Measurements from ENCODE around the gene PANK3.
"Not testable (repeated sequence)": the region's sequence is repeated elsewhere in the genome, so short reads cannot be mapped to it uniquely, and the experiment has no call there.

PANK3 gene

DNA sequence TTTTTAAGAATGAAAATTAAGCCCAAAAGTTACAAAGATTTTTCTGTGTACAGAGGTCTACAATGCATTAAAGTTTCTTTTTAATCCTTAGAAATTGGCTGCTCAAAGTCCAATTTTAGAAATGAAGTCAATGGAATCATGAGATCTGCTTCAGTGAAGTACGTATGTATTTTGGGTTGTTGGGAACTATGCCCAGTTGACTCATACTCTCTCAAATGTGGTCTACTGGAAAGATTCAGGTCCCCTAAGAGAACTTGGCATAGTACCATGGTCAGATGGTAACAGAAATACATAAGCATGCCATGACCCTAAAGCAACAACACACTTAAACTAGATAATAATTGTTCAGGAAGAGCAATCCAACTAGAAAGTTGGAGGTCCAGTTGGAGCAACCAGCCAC, 27.0 kb downstream of the PANK3 start:
- DNase-seq (ENCODE audit: low read depth) = no peak

DNA sequence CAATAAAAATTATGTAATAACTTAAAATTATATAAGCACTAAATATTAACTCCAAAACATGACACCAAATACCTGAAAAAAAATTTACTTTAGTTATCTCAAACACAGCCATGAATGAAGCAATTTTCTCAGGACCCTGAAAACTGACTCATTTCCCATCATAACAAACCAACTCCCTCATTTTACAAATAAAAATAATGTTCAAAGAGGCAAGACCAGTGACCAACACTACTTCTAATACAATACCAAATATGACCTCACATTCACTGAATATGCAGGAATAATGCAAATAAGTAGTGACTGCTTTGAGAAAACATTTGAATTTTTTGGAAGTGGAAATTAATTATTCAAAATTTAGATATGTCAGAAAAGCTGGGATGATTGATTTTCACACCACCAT, 28.5 kb downstream of the PANK3 start:
- no peak for DNase-seq (ENCODE audit: low read depth)

DNA sequence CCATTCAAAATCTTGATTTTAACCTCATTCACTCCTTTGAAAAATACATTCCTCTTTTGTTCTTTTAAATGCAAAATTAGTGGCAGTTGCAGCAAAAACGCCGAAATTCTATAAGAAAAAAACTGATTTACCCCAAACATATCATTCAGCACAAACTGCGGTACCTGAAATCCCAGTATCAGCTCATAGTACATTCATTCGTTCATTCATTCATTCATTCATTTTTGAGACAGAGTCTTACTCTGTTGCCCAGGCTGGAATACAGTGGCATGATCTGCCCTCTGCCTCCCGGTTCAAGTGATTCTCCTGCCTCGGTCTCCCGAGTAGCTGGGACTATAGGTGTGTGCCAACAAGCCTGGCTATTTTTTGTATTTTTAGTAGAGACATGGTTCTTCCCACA, 29.6 kb downstream of the PANK3 start:
- DNase-seq (ENCODE audit: low read depth) = no peak

DNA sequence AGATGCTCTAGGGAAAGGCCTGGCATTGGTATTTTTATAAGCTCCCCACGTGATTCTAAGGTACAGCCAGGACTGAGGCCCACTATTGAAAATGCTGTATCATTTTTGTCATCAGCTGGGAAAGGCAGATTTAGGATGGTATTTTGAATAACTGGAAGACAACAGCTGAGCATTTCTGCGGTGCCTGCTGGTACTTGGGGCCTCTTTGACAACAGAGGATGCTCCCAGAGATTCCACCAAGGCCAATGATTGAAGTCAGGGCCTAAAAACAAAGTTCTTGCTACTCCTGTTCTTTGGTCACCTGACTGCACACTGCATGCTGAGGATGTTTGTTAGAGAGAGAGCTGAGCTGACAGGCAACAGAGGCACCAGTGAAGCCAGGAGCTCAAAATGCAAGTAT, 42.0 kb downstream of the PANK3 start:
- DNase-seq (ENCODE audit: low read depth) = no peak

- DNase-seq (ENCODE audit: low read depth) = not testable (repeated sequence)
Measured at GRCh38 chr5:168534351-168534750, 44.8 kb downstream of the PANK3 start.

DNA sequence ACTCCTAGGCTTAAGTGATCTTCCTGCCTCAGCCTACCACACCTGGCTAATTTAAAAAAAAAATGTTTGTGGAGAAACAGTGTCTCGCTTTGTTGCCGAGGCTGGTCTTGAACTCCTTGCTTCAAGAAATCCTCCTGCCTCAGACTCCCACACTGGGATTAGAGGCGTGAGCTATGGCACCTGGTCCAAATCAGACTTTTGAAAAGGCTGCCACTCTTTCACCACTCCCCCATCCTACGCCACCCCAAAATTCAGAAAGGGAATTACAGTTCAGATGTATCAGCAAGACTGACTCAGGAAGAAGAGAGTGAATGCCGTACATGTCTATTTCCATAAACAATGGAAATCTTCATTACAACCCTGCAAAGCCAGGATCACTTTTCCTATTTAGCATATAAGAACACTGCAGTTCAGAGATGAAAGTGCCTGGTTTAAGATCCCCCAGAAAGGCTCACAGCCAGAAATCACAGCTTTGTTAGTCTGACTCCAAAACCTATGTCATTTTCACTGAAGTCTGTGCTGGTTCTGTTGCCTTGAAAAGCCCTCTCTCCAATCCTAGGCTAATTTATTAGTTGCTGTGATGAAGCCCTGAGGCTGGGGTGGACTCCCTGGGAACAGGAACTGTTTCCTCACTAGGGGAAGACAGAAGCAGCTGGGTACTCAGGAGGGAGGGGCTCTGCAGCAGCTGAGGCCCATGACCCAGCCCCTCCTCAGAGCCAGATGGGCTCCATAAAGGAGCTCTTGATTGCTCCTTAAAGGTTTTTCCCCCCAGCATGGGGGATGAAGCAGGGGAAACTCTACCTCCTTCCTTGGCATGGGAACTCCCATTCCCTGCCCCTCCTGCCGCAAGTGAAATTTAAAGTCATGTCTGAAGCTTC, 46.9 kb downstream of the PANK3 start:
- DNase-seq (ENCODE audit: low read depth) = no peak

DNA sequence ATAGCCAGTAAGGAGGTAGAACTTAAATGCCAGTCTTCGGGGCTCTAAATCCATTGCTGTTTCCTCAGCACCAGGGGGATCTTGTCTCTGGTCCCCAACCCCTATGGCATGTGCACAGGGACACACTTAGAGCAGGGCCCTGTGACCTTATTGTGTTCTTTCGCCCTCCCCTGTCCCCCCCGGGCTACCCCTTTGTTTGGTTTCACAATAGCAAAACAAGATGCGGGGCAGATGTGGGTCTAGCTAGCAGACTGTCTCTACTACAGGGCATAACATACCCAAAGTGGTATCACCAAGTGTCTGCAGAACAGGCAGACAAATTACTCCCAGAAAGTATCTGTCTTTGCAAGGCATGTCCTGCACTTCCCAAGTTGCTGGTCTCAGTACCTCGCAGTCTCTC, 48.0 kb downstream of the PANK3 start:
- DNase-seq (ENCODE audit: low read depth) = no peak

GRCh38 chr5:168530621-168531150, 48.5 kb downstream of the PANK3 start:
- no peak for DNase-seq (ENCODE audit: low read depth)

GRCh38 chr5:168529374-168530234, 49.6 kb downstream of the PANK3 start:
- DNase-seq (ENCODE audit: low read depth) = no peak

GRCh38 chr5:168528521-168529373, 50.4 kb downstream of the PANK3 start, which contains the start of gene FBLL1:
Gene FBLL1, plus strand, starts transcription at chr5:168529305. Its CDS starts 200 bp downstream, at chr5:168529505.
- DNase-seq (ENCODE audit: low read depth) = no peak

- DNase-seq (ENCODE audit: low read depth) = no peak
Measured at GRCh38 chr5:168527756-168528295, 51.3 kb downstream of the PANK3 start.

GRCh38 chr5:168525856-168526255, 53.3 kb downstream of the PANK3 start:
- DNase-seq (ENCODE audit: low read depth) = no peak

DNA sequence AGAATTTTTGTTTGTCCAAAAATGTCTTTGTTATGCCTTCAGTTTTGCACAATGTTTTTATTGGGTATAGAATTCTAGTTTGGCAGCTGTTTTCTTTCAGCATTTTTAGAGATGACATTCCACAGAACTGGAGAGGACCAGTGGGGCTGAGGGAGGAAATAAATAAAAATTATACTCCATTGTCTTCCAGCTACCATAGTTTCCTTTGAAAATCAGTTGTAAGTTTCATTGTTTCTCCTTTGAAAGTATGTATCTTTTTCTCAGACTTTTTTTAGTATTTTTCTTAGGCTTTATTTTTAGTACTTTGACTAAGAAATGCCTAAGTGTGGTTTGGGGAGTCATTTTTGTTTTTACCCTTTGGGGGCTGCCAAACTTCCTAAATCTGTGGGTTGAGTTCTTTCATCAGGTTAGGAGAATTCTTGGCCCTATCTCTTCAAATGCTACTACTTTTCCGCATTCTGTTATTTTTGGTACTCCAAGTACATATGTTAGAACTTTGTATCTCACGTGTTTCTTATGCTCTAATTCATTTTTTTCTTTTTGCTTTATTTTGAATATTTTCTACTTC, 65.2 kb downstream of the PANK3 start:
- DNase-seq (ENCODE audit: low read depth) = no peak

- no peak for DNase-seq (ENCODE audit: low read depth)
Measured at GRCh38 chr5:168502563-168503237, 76.5 kb downstream of the PANK3 start.
